ENCODE measurements around the gene RAB11FIP4.

Gene RAB11FIP4

GRCh38 chr17:31493656-31494155 is 102.2 kb downstream of the RAB11FIP4 start:
- Mint-ChIP-seq H3K4me1 (ENCODE audit: low read depth) (peaks cover 65% of the 10 kb centered on the region), H3K4me3 (peak overlapping the region; percentile 60), H3K27ac (peak overlapping the region; percentile 94), H3K27me3 (ENCODE audit: low read depth) (no peaks in the 10 kb centered on the region), H3K36me3 (ENCODE audit: low read depth) (peaks cover 2% of the 10 kb centered on the region), H3K9me3 (no peaks in the 10 kb centered on the region)

GRCh38 chr17:31494259-31495021 is 103.0 kb downstream of the RAB11FIP4 start:
- Mint-ChIP-seq H3K36me3 (ENCODE audit: low read depth) (peaks cover 2% of the 10 kb centered on the region), H3K27ac (peak overlapping the region; percentile 94), H3K4me3 (peak overlapping the region; percentile 60)

GRCh38 chr17:31495022-31495885 is 103.8 kb downstream of the RAB11FIP4 start:
- no peaks in the 10 kb centered on the region for H3K27me3 Mint-ChIP-seq (ENCODE audit: low read depth)
- no peaks in the 10 kb centered on the region for H3K9me3 Mint-ChIP-seq
- peaks cover 57% of the 10 kb centered on the region for H3K4me1 Mint-ChIP-seq (ENCODE audit: low read depth)
- H3K36me3 Mint-ChIP-seq (ENCODE audit: low read depth): peaks cover 2% of the 10 kb centered on the region
- H3K27ac Mint-ChIP-seq: peak overlapping the region; percentile 88
- H3K4me3 Mint-ChIP-seq: peak overlapping the region; percentile 37

More at GRCh38 chr17:31494259-31495021, 103.0 kb downstream of the RAB11FIP4 start:
- Mint-ChIP-seq H3K4me1 (ENCODE audit: low read depth) (peaks cover 60% of the 10 kb centered on the region), H3K27me3 (ENCODE audit: low read depth) (no peaks in the 10 kb centered on the region), H3K9me3 (no peaks in the 10 kb centered on the region)

- peaks cover 50% of the 10 kb centered on the region for H3K4me1 Mint-ChIP-seq (ENCODE audit: low read depth)
- peaks cover 2% of the 10 kb centered on the region for H3K36me3 Mint-ChIP-seq (ENCODE audit: low read depth)
- no peaks in the 10 kb centered on the region for H3K27me3 Mint-ChIP-seq (ENCODE audit: low read depth)
- no peak overlapping the region for H3K4me3 Mint-ChIP-seq
- no peaks in the 10 kb centered on the region for H3K9me3 Mint-ChIP-seq
- no peak overlapping the region for H3K27ac Mint-ChIP-seq
Observed at GRCh38 chr17:31496097-31496496, 104.6 kb downstream of the RAB11FIP4 start.

GRCh38 chr17:31496601-31497000 is 105.1 kb downstream of the RAB11FIP4 start:
- H3K36me3 Mint-ChIP-seq (ENCODE audit: low read depth): peaks cover 2% of the 10 kb centered on the region
- no peaks in the 10 kb centered on the region for H3K27me3 Mint-ChIP-seq (ENCODE audit: low read depth)
- H3K4me1 Mint-ChIP-seq (ENCODE audit: low read depth): peaks cover 45% of the 10 kb centered on the region
- no peak overlapping the region for H3K4me3 Mint-ChIP-seq
- no peaks in the 10 kb centered on the region for H3K9me3 Mint-ChIP-seq
- H3K27ac Mint-ChIP-seq: no peak overlapping the region

- Mint-ChIP-seq H3K4me1 (ENCODE audit: low read depth) (peaks cover 37% of the 10 kb centered on the region), H3K4me3 (no peak overlapping the region), H3K9me3 (no peaks in the 10 kb centered on the region), H3K27me3 (ENCODE audit: low read depth) (no peaks in the 10 kb centered on the region), H3K36me3 (ENCODE audit: low read depth) (peaks cover 2% of the 10 kb centered on the region), H3K27ac (no peak overlapping the region)
Observed at GRCh38 chr17:31497431-31497830, 106.0 kb downstream of the RAB11FIP4 start.

GRCh38 chr17:31497994-31498826 is 106.7 kb downstream of the RAB11FIP4 start:
- Mint-ChIP-seq H3K27me3 (ENCODE audit: low read depth) (no peaks in the 10 kb centered on the region), H3K27ac (no peak overlapping the region), H3K9me3 (no peaks in the 10 kb centered on the region), H3K4me3 (no peak overlapping the region), H3K36me3 (ENCODE audit: low read depth) (no peaks in the 10 kb centered on the region), H3K4me1 (ENCODE audit: low read depth) (peaks cover 30% of the 10 kb centered on the region)

GRCh38 chr17:31499771-31500554 is 108.5 kb downstream of the RAB11FIP4 start:
- Mint-ChIP-seq H3K9me3 (no peaks in the 10 kb centered on the region), H3K27me3 (ENCODE audit: low read depth) (no peaks in the 10 kb centered on the region), H3K27ac (no peak overlapping the region), H3K4me1 (ENCODE audit: low read depth) (peaks cover 15% of the 10 kb centered on the region), H3K4me3 (no peak overlapping the region), H3K36me3 (ENCODE audit: low read depth) (no peaks in the 10 kb centered on the region)

GRCh38 chr17:31506517-31506916 is 115.0 kb downstream of the RAB11FIP4 start:
- Mint-ChIP-seq H3K36me3 (ENCODE audit: low read depth) (no peaks in the 10 kb centered on the region), H3K4me1 (ENCODE audit: low read depth) (peaks cover 34% of the 10 kb centered on the region), H3K27ac (no peak overlapping the region)

GRCh38 chr17:31508288-31509094 is 117.0 kb downstream of the RAB11FIP4 start:
- no peaks in the 10 kb centered on the region for H3K9me3 Mint-ChIP-seq
- peak overlapping the region; percentile 99 for H3K27ac Mint-ChIP-seq
- H3K4me1 Mint-ChIP-seq (ENCODE audit: low read depth): peaks cover 34% of the 10 kb centered on the region
- no peaks in the 10 kb centered on the region for H3K36me3 Mint-ChIP-seq (ENCODE audit: low read depth)
- H3K4me3 Mint-ChIP-seq: peak overlapping the region; percentile 72
- no peaks in the 10 kb centered on the region for H3K27me3 Mint-ChIP-seq (ENCODE audit: low read depth)

More at GRCh38 chr17:31506517-31506916, 115.0 kb downstream of the RAB11FIP4 start:
- H3K27me3 Mint-ChIP-seq (ENCODE audit: low read depth): no peaks in the 10 kb centered on the region
- H3K9me3 Mint-ChIP-seq: no peaks in the 10 kb centered on the region
- no peak overlapping the region for H3K4me3 Mint-ChIP-seq

GRCh38 chr17:31509095-31509804 is 117.8 kb downstream of the RAB11FIP4 start:
- Mint-ChIP-seq H3K4me1 (ENCODE audit: low read depth) (peaks cover 34% of the 10 kb centered on the region), H3K27me3 (ENCODE audit: low read depth) (no peaks in the 10 kb centered on the region), H3K36me3 (ENCODE audit: low read depth) (no peaks in the 10 kb centered on the region), H3K27ac (peak overlapping the region; percentile 99), H3K9me3 (no peaks in the 10 kb centered on the region), H3K4me3 (peak overlapping the region; percentile 72)

GRCh38 chr17:31509805-31510177 is 118.3 kb downstream of the RAB11FIP4 start:
- no peaks in the 10 kb centered on the region for H3K27me3 Mint-ChIP-seq (ENCODE audit: low read depth)
- H3K4me1 Mint-ChIP-seq (ENCODE audit: low read depth): peaks cover 34% of the 10 kb centered on the region
- H3K4me3 Mint-ChIP-seq: peak overlapping the region; percentile 72
- peak overlapping the region; percentile 99 for H3K27ac Mint-ChIP-seq
- H3K9me3 Mint-ChIP-seq: no peaks in the 10 kb centered on the region
- H3K36me3 Mint-ChIP-seq (ENCODE audit: low read depth): no peaks in the 10 kb centered on the region

All from T-helper 1 cell treated with Interleukin-12 subunit alpha and Interleukin-12 subunit beta and Interleukin-4 antibody, amounts not matched to agents 30 μg/mL and 1 μg/mL, for 36 hours (primary cell).